MM.1S (cell line): ENCODE data around the gene NOMO2.
"Not testable (repeated sequence)": the region's sequence is repeated elsewhere in the genome, so short reads cannot be mapped to it uniquely, and the experiment has no call there.

Source experiments
- EZH2 ChIP-seq: fragments of 300-600 bp; sonication (generic); optimal IDR thresholded peaks from 2 replicates; pipeline ENCODE3; 2017; ENCODE audit warnings: low read depth, mild to moderate bottlenecking, antibody characterized with exemption, low read length, mixed read lengths
- EZH2phosphoT487 ChIP-seq: fragments of 300-600 bp; sonication (generic); IDR thresholded peaks from 2 replicates; pipeline ENCODE4 v1.6.1; 2018; ENCODE audit warnings: antibody characterized with exemption, low read length
- TF ChIP-seq, protein P1 (sequence below): fragments of 300-600 bp; sonication (generic); IDR thresholded peaks from 2 replicates; pipeline ENCODE4 v1.5.1; 2016; ENCODE audit warnings: antibody characterized with exemption, low read length, mixed read lengths

DNA sequence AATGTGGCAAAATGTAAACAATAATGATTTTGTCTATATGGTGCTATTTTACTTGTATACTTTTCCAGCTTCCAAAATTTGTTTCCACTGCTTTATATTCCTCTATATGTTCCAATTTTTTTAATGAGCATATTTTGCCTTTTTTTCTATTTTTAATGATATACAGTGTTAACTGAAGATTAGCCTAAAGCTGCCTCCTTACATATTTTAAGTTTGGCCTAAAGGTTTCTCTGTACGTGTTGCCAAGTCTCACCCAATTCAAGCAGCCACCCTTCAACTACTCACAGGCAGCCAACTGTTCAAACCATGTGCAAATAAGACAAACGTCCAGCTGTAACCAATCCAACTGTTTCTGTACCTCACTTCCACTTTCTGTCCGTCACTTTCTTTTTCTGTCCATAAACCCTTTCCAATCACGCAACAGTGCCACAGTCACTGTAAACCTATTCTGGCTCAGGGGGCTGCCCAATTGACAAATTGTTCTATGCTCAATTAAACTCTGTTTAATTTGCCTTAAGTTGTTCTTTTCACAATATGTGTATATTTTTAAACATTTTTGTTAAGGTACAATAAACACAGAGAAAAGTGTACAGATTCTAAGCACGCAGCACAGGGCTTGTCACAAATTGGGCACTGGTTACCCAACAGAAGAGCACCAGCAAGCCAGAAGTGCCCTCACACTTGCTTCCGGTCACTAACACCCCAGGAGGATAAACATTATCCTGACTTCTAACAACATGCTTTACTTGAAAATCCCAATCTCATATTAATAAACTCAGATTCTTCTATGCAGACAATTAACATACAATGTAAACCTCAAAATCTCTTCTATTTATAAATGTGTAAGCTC lies 17.4 kb downstream of the NOMO2 start:
- TF ChIP-seq, protein P1, sequence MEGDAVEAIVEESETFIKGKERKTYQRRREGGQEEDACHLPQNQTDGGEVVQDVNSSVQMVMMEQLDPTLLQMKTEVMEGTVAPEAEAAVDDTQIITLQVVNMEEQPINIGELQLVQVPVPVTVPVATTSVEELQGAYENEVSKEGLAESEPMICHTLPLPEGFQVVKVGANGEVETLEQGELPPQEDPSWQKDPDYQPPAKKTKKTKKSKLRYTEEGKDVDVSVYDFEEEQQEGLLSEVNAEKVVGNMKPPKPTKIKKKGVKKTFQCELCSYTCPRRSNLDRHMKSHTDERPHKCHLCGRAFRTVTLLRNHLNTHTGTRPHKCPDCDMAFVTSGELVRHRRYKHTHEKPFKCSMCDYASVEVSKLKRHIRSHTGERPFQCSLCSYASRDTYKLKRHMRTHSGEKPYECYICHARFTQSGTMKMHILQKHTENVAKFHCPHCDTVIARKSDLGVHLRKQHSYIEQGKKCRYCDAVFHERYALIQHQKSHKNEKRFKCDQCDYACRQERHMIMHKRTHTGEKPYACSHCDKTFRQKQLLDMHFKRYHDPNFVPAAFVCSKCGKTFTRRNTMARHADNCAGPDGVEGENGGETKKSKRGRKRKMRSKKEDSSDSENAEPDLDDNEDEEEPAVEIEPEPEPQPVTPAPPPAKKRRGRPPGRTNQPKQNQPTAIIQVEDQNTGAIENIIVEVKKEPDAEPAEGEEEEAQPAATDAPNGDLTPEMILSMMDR: not testable (repeated sequence)
- not testable (repeated sequence) for TF ChIP-seq EZH2, EZH2phosphoT487
